Measurements from ENCODE around the gene JAML.

Gene JAML

GRCh38 chr11:118167906-118168305 lies 56.9 kb downstream of the JAML start:
- DNase-seq (ENCODE audit: low read depth) = no peak

- no peak for DNase-seq (ENCODE audit: low read depth)
Observed at GRCh38 chr11:118167253-118167652, 57.6 kb downstream of the JAML start.

GRCh38 chr11:118166641-118167040 lies 58.2 kb downstream of the JAML start:
- DNase-seq (ENCODE audit: low read depth) = no peak

- no peak for DNase-seq (ENCODE audit: low read depth)
Observed at GRCh38 chr11:118164885-118165284, 59.9 kb downstream of the JAML start.

- DNase-seq (ENCODE audit: low read depth) = no peak
Observed at GRCh38 chr11:118163494-118163893, 61.3 kb downstream of the JAML start.

GRCh38 chr11:118162846-118163245 lies 62.0 kb downstream of the JAML start:
- no peak for DNase-seq (ENCODE audit: low read depth)

GRCh38 chr11:118161786-118162185 lies 63.0 kb downstream of the JAML start:
- DNase-seq (ENCODE audit: low read depth) = no peak

GRCh38 chr11:118157186-118157895 lies 67.5 kb downstream of the JAML start:
- no peak for DNase-seq (ENCODE audit: low read depth)

GRCh38 chr11:118156531-118157185 lies 68.2 kb downstream of the JAML start:
- DNase-seq (ENCODE audit: low read depth) = no peak

- DNase-seq (ENCODE audit: low read depth) = no peak
Observed at GRCh38 chr11:118155776-118156530, 68.9 kb downstream of the JAML start.

- DNase-seq (ENCODE audit: low read depth) = no peak
Observed at GRCh38 chr11:118154641-118155040, 70.2 kb downstream of the JAML start.

- DNase-seq (ENCODE audit: low read depth) = no peak
Observed at GRCh38 chr11:118153976-118154375, 70.8 kb downstream of the JAML start.

GRCh38 chr11:118153516-118153915 lies 71.3 kb downstream of the JAML start:
- DNase-seq (ENCODE audit: low read depth) = no peak

- DNase-seq (ENCODE audit: low read depth) = no peak
Observed at GRCh38 chr11:118152552-118153471, 72.0 kb downstream of the JAML start, which contains the start of gene SCN4B. TSS of gene SCN4B (minus strand) at chr11:118152823. CDS start at chr11:118152673, 150 bp downstream.

GRCh38 chr11:118152020-118152551 lies 72.7 kb downstream of the JAML start:
- DNase-seq (ENCODE audit: low read depth) = no peak

GRCh38 chr11:118151431-118151830 lies 73.4 kb downstream of the JAML start:
- DNase-seq (ENCODE audit: low read depth) = no peak

- no peak for DNase-seq (ENCODE audit: low read depth)
Observed at GRCh38 chr11:118149493-118149892, 75.3 kb downstream of the JAML start.

GRCh38 chr11:118148856-118149255 lies 76.0 kb downstream of the JAML start:
- DNase-seq (ENCODE audit: low read depth) = no peak

GRCh38 chr11:118148240-118148639 lies 76.6 kb downstream of the JAML start:
- DNase-seq (ENCODE audit: low read depth) = no peak

GRCh38 chr11:118147502-118147901 lies 77.3 kb downstream of the JAML start:
- no peak for DNase-seq (ENCODE audit: low read depth)

GRCh38 chr11:118146554-118146953 lies 78.3 kb downstream of the JAML start:
- no peak for DNase-seq (ENCODE audit: low read depth)
